Stimulated activated CD4-positive, alpha-beta T cell treated with anti-CD3 and anti-CD28 coated beads, Interleukin-4, amount 100 ng/mL, for 48 hours (primary cell): ENCODE data around the gene NKAP.
A peak's percentile ranks its signal among the peaks of the same experiment; 100 is the strongest.
"Not testable (repeated sequence)": the region's sequence is repeated elsewhere in the genome, so short reads cannot be mapped to it uniquely, and the experiment has no call there.

Experiments used
- DNase-seq, 2 donors: peaks; one replicate each; pipeline ENCODE4 v3.0.0-alpha.2; 2020; ENCODE audit warnings: low read depth in 2 of 2

Gene NKAP

DNA sequence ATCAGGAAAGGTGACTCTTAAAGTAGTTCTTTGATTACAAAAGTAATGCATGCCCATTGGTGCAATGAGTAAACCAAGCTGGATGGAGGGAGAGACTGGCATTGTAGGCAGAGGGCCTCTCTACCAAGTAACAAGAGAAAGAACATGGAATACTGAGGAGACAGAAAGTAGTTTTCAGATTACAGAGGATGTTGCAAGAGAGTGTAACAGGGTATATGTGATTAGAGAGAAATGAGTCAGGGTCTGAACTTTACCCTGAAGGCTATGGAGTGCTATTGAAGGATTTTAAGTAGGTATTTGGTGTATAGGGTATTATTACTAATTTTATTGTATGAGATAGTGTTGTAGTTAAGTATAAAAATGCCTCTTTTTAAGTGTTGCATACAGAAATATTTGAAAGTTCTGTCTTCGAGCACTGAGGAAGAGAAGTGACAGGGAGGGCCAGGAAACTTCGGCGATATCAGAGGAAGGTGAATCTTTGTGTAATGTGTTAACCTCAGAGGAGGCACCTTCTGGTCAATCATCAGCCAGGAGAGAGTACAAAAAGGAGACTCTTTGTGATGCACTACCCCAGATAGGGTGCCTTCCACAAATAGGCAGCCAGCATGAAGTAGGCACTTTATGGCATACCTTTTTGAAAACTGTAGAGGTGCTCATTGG is 8.2 kb downstream of the NKAP start:
- DNase-seq: no peak

DNA sequence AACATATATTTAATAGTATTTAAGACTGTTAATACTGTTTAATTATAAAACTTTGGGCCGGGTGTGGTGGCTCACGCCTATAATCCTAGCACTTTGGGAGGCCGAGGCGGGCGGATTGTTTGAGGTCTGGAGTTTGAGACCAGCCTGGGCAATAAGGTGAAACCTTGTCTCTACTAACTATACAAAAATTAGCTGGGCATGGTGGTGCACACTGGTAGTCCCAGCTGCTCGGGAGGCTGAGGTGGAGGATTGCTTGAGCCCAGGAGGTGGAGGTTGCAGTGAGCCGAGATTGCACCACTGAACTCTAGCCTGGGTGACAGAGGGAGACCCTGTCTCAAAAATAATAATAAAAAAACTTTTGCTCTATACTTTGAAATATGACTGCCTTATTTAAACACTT is 21.2 kb downstream of the NKAP start:
- DNase-seq: not testable (repeated sequence)

- no peak for DNase-seq
These were observed 23.5 kb downstream of the NKAP start for GRCh38 chrX:119919835-119920585.

- DNase-seq: no peak
These were observed 25.7 kb downstream of the NKAP start for GRCh38 chrX:119917877-119918276.

DNA sequence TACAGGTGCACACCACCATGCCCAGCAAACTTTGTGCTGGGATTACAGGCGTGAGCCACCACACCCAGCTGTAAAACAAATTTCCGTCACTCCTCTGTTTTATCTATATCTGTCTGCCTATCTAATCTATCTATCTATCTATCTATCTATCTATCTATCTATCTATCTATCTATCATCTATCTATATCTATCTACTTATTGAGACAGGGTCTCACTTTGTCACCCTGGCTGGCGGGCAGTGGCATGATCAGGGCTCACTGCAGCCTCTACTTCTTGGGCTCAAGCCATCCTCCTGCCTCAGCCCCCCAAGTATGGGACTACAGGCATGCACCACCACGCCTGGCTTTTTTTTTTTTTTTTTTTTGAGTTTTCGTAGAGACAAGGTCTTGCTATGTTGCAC is 27.2 kb downstream of the NKAP start:
- DNase-seq: no peak

DNA sequence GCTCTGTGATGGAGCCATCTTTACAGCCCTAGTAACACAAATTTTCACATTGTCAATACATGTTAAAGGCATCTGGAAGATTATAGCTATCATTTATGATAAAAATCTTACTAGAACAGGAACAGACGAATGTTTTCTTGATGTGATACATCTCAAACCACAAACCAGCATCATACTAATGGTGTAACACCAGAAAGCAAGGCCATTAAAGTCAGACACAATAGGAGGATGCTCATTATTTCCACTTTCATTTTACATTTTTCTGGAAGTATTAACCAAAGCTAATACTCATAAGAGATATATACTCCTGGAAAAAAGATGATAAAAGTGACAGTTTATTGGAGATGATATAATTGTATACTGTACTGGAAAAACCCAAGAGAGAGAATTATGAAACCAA is 42.6 kb downstream of the NKAP start:
- DNase-seq: no peak

- DNase-seq: no peak
These were observed 44.4 kb downstream of the NKAP start for GRCh38 chrX:119899125-119899524.

DNA sequence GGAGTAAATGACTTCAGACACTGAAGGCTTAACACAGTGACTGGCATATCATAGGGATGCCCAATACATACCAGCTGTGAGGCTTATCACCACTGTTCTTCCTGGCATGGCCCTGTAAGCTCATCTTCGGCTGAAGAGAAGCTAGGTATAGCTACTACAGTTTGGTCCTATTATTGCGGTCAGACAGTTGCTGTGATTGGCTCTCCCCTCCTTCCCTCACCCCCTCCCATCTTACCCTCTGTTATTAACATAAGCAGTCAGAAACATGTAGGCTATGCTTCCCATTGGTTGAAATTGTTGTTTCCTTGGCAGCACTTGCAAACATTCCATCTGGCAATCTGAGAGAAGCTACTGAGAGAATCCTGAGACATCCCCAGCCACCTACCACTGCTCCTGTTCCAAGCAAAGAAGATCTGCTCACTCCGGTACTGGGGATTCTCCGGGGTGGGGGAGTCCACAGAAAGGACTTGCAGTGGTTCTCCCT is 47.7 kb downstream of the NKAP start, which contains the start of gene AKAP14:
TSS of gene AKAP14 (plus strand) at position 51 of the 484 bp plus-strand sequence. CDS start 7,331 bp downstream, outside the sequence.
- DNase-seq: no peak

DNA sequence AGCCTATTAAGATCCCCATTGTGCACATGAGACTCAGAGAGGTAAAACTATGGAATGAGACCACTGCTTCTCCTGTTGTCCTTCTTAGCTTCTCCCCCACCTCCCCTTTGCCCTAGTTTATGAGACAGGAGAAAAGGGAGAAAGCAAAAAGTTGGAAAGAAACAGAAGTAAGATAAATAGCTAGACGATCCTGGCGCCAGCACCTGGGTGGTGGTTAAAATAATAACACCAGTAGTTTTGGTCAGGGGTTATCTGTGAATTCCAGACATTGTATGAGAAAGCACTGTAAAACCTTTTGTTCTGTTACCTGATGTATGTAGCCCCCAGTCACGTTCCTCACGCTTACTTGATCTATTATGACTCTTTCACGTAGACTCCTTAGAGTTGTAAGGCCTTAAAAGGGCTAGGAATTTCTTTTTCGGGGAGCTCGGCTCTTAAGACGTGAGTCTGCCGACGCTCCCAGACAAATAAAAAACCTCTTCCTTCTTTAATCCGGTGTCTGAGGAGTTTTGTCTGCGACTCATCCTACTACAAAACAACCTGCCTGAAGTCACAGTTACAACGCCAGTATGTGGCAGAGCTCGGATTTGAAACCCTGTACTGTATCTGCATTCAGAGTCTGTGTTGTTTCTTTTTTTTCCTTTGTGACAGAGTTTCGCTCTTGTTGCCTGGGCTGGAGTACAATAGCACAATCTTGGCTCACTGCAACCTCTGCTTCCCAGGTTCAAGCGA is 51.4 kb downstream of the NKAP start:
- DNase-seq: not testable (repeated sequence)

DNA sequence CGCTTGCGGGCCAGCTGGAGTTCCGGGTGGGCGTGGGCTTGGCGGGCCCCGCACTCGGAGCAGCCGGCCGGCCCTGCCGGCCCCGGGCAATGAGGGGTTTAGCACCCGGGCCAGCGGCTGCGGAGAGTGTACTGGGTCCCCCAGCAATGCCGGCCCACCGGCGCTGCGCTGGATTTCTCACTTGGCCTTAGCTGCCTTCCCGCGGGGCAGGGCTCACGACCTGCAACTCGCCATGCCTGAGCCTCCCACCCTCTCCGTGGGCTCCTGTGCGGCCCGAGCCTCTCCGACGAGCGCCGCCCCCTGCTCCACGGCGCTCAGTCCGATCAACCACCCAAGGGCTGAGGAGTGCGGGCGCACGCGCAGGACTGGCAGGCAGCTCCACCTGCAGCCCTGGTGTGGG is 52.9 kb downstream of the NKAP start:
- not testable (repeated sequence) for DNase-seq

DNA sequence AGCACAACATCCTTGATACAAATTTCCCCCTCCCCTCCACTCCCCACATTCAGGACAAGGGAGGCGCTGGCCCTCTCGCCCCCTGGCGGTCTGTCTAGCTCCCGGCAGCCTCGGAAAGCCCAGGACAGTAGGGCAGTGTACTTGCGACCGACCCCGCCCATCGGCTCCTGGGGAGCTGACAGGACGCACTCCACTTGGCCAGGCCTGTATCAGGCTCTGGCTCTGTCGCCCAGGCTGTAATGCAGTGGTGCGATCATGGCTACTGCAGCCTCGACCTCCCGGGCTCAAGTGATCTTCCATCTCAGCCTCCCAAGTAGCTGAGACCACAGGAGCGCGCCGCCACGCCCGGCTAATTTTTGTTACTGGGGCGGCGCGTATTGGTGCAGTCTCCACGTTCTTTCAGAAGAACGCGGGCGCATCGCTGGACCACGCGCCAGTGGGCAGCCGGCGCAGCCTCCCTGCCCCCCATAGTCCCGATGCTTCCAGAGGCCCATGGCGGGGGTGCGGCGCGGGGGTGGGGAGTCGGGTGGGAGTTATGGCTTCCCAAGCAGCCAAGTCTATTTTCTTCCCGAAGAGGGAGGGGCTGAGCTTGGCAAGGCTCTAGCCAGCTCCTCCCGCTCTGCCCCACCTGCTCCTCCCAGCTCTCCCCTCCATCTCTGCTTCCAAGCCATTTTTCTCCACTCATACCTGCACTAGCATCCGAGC is 55.7 kb downstream of the NKAP start:
- peak; percentile 52 to 57 for DNase-seq

DNA sequence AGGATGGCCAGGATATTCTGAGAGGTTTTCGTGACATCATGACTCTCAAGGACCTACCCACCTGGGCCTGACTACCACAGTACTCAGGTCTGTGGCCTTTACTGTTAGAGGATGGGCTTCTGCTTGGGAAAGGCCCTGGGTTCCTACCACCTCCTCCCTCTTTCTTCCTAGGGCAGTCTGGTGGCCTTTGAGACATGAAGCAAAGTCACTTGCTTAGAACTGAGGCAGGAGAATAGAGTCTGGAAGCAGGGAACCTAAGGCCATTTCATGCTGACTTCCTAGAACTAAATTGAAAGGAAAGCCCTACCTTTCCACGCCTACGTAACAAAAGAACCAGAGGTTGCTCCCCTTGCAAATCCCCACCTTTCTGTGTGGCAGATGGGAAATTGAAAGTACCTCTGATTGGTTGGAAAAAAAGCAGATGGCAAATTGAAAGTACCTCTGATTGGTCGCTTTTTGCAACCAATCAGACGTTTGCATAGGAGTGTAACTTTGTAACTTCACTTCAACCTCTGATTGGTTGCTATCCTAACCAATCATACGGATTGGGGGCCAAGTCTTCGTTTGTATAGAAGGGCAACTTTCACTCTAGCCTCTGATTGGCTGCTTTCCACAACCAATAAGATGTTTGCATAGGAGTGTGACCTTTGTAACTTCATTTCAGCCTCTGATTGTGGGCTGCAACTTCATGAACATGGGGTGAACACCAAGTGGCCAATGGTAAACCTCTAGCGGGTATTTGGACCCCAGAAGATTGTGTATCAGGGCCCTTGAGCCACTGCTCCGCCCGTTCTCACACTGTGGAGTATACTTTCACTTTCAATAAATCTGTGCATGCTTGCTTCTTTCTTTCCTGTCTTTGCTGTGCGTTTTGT is 57.8 kb downstream of the NKAP start:
- no peak for DNase-seq

DNA sequence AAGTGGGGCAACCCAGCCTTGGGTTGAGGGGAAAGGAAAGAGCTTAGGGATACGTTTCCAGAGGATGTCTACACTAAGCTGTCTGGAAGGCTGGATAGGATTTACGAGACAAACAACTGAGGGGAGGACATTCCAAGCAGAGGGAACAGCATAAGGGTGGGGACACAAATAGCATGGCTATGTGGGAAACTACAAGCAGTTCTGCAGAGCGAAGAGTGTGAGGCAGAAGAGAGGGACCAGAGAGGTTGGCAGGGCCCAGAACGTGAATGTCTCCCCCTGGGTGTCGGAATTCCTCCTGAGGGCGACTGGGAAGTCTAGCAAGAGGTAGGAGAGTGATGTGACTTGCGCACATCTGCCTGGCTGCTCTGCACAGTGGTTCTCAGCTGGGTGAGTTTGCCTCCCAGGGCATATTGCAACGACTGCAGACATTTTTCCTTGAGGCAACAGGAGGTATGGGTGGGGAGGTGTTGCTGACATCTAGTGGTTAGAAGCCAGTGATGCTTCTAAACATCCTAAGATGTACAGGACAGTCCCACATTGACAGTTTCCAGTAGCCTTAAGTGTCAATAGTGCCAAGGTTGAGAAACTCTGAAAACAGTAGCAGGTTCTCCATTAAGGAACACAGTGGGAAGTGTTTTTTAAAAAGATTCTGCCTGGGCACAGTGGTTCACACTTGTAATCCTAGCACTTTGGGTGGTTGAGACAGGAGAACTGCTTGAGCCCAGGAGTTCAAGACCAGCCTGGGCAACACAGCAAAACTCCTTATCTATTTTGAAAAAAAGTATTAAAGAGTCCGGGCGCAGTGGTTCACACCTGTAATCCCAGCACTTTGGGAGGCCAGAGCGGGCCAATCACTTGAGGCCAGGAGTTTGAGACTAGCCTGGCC is 62.8 kb downstream of the NKAP start:
- DNase-seq: no peak

- DNase-seq: no peak
These were observed 63.5 kb downstream of the NKAP start for GRCh38 chrX:119880076-119880475.

DNA sequence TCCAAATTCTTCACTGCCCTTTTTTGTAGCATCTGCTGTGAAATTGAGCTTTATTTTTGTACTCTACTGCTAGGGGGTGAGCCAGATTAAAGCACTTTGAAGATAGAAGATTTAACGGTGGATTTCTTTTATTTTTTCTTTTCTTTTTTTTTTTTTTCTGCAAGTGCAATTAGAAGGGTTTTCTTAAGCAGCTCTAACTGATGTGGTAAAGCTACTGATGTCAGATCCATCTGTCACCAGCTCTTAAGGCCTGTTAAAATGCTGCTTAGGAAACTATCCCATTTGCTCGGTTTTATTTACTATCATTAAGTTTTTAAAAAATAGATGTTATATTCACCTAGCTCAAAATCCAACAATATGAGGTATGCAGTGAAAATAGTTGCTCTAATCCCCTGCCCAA is 64.8 kb downstream of the NKAP start:
- no peak for DNase-seq

GRCh38 chrX:119871599-119872395 is 71.8 kb downstream of the NKAP start, which contains the start of the genes NDUFA1 and RNF113A:
NDUFA1 (plus strand) TSS chrX:119871832; CDS start chrX:119871912, 80 bp downstream.
RNF113A (minus strand) TSS chrX:119871733; CDS start chrX:119871613, 120 bp downstream.
- peak; percentile 68 to 78 for DNase-seq

GRCh38 chrX:119871245-119871598 is 72.3 kb downstream of the NKAP start:
- no peak for DNase-seq
